Common myeloid progenitor, CD34-positive (primary cell): Measurements from ENCODE around the gene TXNDC12.
"Not testable (repeated sequence)": the region's sequence is repeated elsewhere in the genome, so short reads cannot be mapped to it uniquely, and the experiment has no call there.

Experiments
- CTCF ChIA-PET: fragments of 350-600 bp; sonication (Branson Sonifier 250); formaldehyde crosslinking; loops from one replicate; lab custom pipeline; 2021; ENCODE audit warnings: antibody characterized with exemption; lab: Charles Lee
- POLR2A ChIA-PET: fragments of 350-600 bp; sonication (Branson Sonifier 250); formaldehyde crosslinking; loops from one replicate; lab custom pipeline; 2021; ENCODE audit warnings: antibody characterized with exemption; lab: Charles Lee
- DNase-seq, 3 donors: peaks; one replicate each; pipeline versions ENCODE4 v3.0.0 to v3.0.0-alpha.2; 2013
- H3K27ac ChIP-seq, 2 experiments: 1 replicate in 1 of 2; 2 replicates in 1 of 2; pipeline ENCODE4 v1.7.0; 2013; ENCODE audit warnings: inconsistent platforms in 2 of 2, low read length in 2 of 2, mild to moderate bottlenecking in 2 of 2, low read depth in 1 of 2, moderate library complexity in 1 of 2; ENCODE audit not compliant: severe bottlenecking in 2 of 2, insufficient read depth in 1 of 2, poor library complexity in 1 of 2
- H3K27me3 ChIP-seq, 5 experiments: replicated peaks in 2 of 5; 1 replicate in 3 of 5; 2 replicates in 2 of 5; pipeline versions ENCODE4 v1.6.1 to v1.7.0; 2013; ENCODE audit warnings: low read length in 4 of 5, mild to moderate bottlenecking in 2 of 5, moderate library complexity in 2 of 5, inconsistent platforms in 1 of 5; ENCODE audit not compliant: insufficient read depth in 5 of 5, control insufficient read depth in 4 of 5
- H3K36me3 ChIP-seq, 4 experiments: 1 replicate in 2 of 4; 2 replicates in 2 of 4; pipeline versions ENCODE4 v1.6.1 to v1.7.0; 2013; ENCODE audit warnings: low read length in 3 of 4, control low read depth in 1 of 4, mild to moderate bottlenecking in 1 of 4; ENCODE audit not compliant: control insufficient read depth in 4 of 4, insufficient read depth in 4 of 4
- H3K4me1 ChIP-seq, 4 experiments: 1 replicate in 3 of 4; 2 replicates in 1 of 4; pipeline versions ENCODE4 v1.6.1 to v1.7.1; 2013; ENCODE audit warnings: low read length in 3 of 4, mild to moderate bottlenecking in 3 of 4, control low read depth in 1 of 4, inconsistent platforms in 1 of 4, moderate library complexity in 1 of 4; ENCODE audit not compliant: control insufficient read depth in 4 of 4, insufficient read depth in 4 of 4; ENCODE audit errors: control extremely low read depth in 1 of 4
- H3K4me3 ChIP-seq, 7 experiments: 1 replicate in 4 of 7; 2 replicates in 3 of 7; pipeline versions ENCODE4 v1.5.1 to v1.7.0; 2013; ENCODE audit warnings: mild to moderate bottlenecking in 7 of 7, low read length in 6 of 7, moderate library complexity in 6 of 7, inconsistent platforms in 2 of 7, low read depth in 2 of 7, control low read depth in 1 of 7; ENCODE audit not compliant: insufficient read depth in 4 of 7, control insufficient read depth in 1 of 7; ENCODE audit errors: extremely low read depth in 1 of 7
- H3K9me3 ChIP-seq, 5 experiments: 1 replicate in 4 of 5; 2 replicates in 1 of 5; pipeline versions ENCODE4 v1.6.1 to v1.7.1; 2013; ENCODE audit warnings: low read length in 4 of 5, mild to moderate bottlenecking in 2 of 5, inconsistent platforms in 1 of 5, low read depth in 1 of 5, moderate library complexity in 1 of 5; ENCODE audit not compliant: control insufficient read depth in 4 of 5, insufficient read depth in 2 of 5; ENCODE audit errors: control extremely low read depth in 1 of 5
- WGBS: methylation state at CpG from one replicate; pipeline ENCODE4 v1.1.5; 2013; ENCODE audit not compliant: insufficient coverage; 5-methylcytosine and 5-hydroxymethylcytosine counted together

TXNDC12 gene

GRCh38 chr1:52080014-52080415 lies 25.0 kb upstream of the TXNDC12 start:
- POLR2A ChIA-PET, result no interaction called here
- CTCF ChIA-PET, result interaction anchor here (0.7 to 1.4 kb wide), 4 partner anchors 9 to 22 kb away, joined by 3 to 7 read pairs (median 3); no protein-coding TSS in a partner anchor
- peaks cover 10 to 37% (median 16%) of the 10 kb centered on the region in 4 experiments for H3K36me3 ChIP-seq
- no peak for DNase-seq
- no peaks in the 10 kb centered on the region for H3K4me1 ChIP-seq
- no peak overlapping the region for H3K4me3 ChIP-seq
- H3K27ac ChIP-seq, result no peak overlapping the region
- H3K27me3 ChIP-seq, result no peaks in the 10 kb centered on the region
- 91% methylated on average over 3 of the region's 3 CpGs for WGBS
- H3K9me3 ChIP-seq, result no peaks in the 10 kb centered on the region

- H3K9me3 ChIP-seq, H3K27ac ChIP-seq, POLR2A ChIA-PET, CTCF ChIA-PET, H3K4me3 ChIP-seq, H3K27me3 ChIP-seq, DNase-seq, H3K4me1 ChIP-seq: not testable (repeated sequence)
- peaks cover 9 to 37% (median 20%) of the 10 kb centered on the region in 4 experiments for H3K36me3 ChIP-seq
- 89% methylated on average over 3 of the region's 6 CpGs for WGBS
These were observed 22.3 kb upstream of the TXNDC12 start for GRCh38 chr1:52077277-52077676.

GRCh38 chr1:52072291-52072690 lies 17.3 kb upstream of the TXNDC12 start:
- Histone ChIP-seq H3K36me3 (peaks cover 4 to 41% (median 25%) of the 10 kb centered on the region in 4 experiments), H3K4me1 (peaks cover 0 to 12% (median 0%) of the 10 kb centered on the region in 4 experiments), H3K4me3 (no peak overlapping the region), H3K27me3 (no peaks in the 10 kb centered on the region), H3K27ac (no peak overlapping the region), H3K9me3 (no peaks in the 10 kb centered on the region)
- 100% methylated on average over 3 of the region's 6 CpGs for WGBS
- ChIA-PET CTCF (interaction anchor here (1.8 to 2.2 kb wide), 2 partner anchors 8 to 12 kb away, joined by 7 to 8 read pairs; no protein-coding TSS in a partner anchor), POLR2A (no interaction called here)
- DNase-seq, result no peak

GRCh38 chr1:52070704-52071103 lies 15.7 kb upstream of the TXNDC12 start:
- Histone ChIP-seq H3K4me1 (peaks cover 0 to 12% (median 0%) of the 10 kb centered on the region in 4 experiments), H3K36me3 (peaks cover 10 to 45% (median 26%) of the 10 kb centered on the region in 4 experiments), H3K9me3 (no peaks in the 10 kb centered on the region), H3K27ac (no peak overlapping the region), H3K4me3 (no peak overlapping the region), H3K27me3 (no peaks in the 10 kb centered on the region)
- 100% methylated on average over 2 of the region's 4 CpGs for WGBS
- ChIA-PET POLR2A (no interaction called here), CTCF (interaction anchor here (1.7 to 1.8 kb wide), 2 partner anchors 10 to 11 kb away, joined by 4 to 7 read pairs; no protein-coding TSS in a partner anchor)
- DNase-seq, result no peak

GRCh38 chr1:52063192-52063591 lies 8.2 kb upstream of the TXNDC12 start:
- Histone ChIP-seq H3K36me3 (peaks cover 15 to 62% (median 40%) of the 10 kb centered on the region in 4 experiments), H3K9me3 (no peaks in the 10 kb centered on the region), H3K4me1 (peaks cover under 1 to 7% (median 3%) of the 10 kb centered on the region in 4 experiments), H3K27ac (no peak overlapping the region), H3K27me3 (no peaks in the 10 kb centered on the region), H3K4me3 (no peak overlapping the region)
- CTCF ChIA-PET, result interaction anchor here (1.0 kb wide), 1 partner anchor 15 kb away, joined by 3 read pairs; no protein-coding TSS in a partner anchor
- POLR2A ChIA-PET, result no interaction called here
- DNase-seq, result no peak
- WGBS, result 100% methylated on average over 2 of the region's 2 CpGs

- Histone ChIP-seq H3K9me3 (no peaks in the 10 kb centered on the region), H3K4me3 (no peak overlapping the region), H3K36me3 (peaks cover 13 to 45% (median 28%) of the 10 kb centered on the region in 4 experiments), H3K27ac (no peak overlapping the region), H3K4me1 (peaks cover 7 to 25% (median 13%) of the 10 kb centered on the region in 4 experiments), H3K27me3 (no peaks in the 10 kb centered on the region)
- ChIA-PET POLR2A (no interaction called here), CTCF (no interaction called here)
- WGBS, result 100% methylated on average over 3 of the region's 4 CpGs
- DNase-seq, result no peak
These were observed 5.8 kb upstream of the TXNDC12 start for GRCh38 chr1:52060822-52061221.

GRCh38 chr1:52059888-52060287 lies 4.9 kb upstream of the TXNDC12 start:
- POLR2A ChIA-PET, result no interaction called here
- no peak for DNase-seq
- CTCF ChIA-PET, result interaction anchor here (0.8 to 1.7 kb wide), 3 partner anchors 10 to 16 kb away, joined by 3 to 4 read pairs (median 3); no protein-coding TSS in a partner anchor

More at GRCh38 chr1:52059888-52060287, 4.9 kb upstream of the TXNDC12 start:
- no peaks in the 10 kb centered on the region for H3K9me3 ChIP-seq
- no peaks in the 10 kb centered on the region for H3K27me3 ChIP-seq
- no CpG with 5 or more reads among the region's 1 CpG for WGBS
- H3K4me1 ChIP-seq, result peaks cover 7 to 30% (median 15%) of the 10 kb centered on the region in 4 experiments
- H3K27ac ChIP-seq, result no peak overlapping the region
- peaks cover 12 to 37% (median 25%) of the 10 kb centered on the region in 4 experiments for H3K36me3 ChIP-seq
- H3K4me3 ChIP-seq, result no peak overlapping the region
